Measurements from ENCODE around the gene RETN.

The RETN gene
- 0 reads per million in 2 experiments for total RNA-seq

GRCh38 chr19:7668842-7669241 is at the start of gene RETN:
RETN (plus strand) TSS chr19:7669049; CDS start chr19:7669327, 278 bp downstream.
- no peak for DNase-seq (ENCODE audit: low read depth)

- DNase-seq (ENCODE audit: low read depth): no peak
These were observed 49.0 kb upstream of the RETN start for GRCh38 chr19:7619671-7620441.

- no peak for DNase-seq (ENCODE audit: low read depth)
These were observed 48.1 kb upstream of the RETN start for GRCh38 chr19:7620442-7621412.

- DNase-seq (ENCODE audit: low read depth): no peak
These were observed 45.7 kb upstream of the RETN start for GRCh38 chr19:7622933-7623685.

- no peak for DNase-seq (ENCODE audit: low read depth)
These were observed 44.9 kb upstream of the RETN start for GRCh38 chr19:7623725-7624603.

GRCh38 chr19:7624810-7625209 is 44.0 kb upstream of the RETN start:
- no peak for DNase-seq (ENCODE audit: low read depth)

- no peak for DNase-seq (ENCODE audit: low read depth)
These were observed 43.0 kb upstream of the RETN start for GRCh38 chr19:7625763-7626372.

- no peak for DNase-seq (ENCODE audit: low read depth)
These were observed 41.7 kb upstream of the RETN start for GRCh38 chr19:7627166-7627565.

- no peak for DNase-seq (ENCODE audit: low read depth)
These were observed 40.1 kb upstream of the RETN start for GRCh38 chr19:7628589-7629311.

GRCh38 chr19:7629347-7630054 is 39.3 kb upstream of the RETN start, which contains the start of the genes PET100 and XAB2:
PET100 (plus strand) TSS chr19:7629793; CDS start chr19:7629834, 41 bp downstream.
XAB2 (minus strand) TSS chr19:7629545; CDS start chr19:7629527, 18 bp downstream.
- DNase-seq (ENCODE audit: low read depth): peak; percentile 93

GRCh38 chr19:7631577-7631976 is 37.3 kb upstream of the RETN start:
- no peak for DNase-seq (ENCODE audit: low read depth)

- DNase-seq (ENCODE audit: low read depth): no peak
These were observed 36.3 kb upstream of the RETN start for GRCh38 chr19:7632340-7633203.

GRCh38 chr19:7633698-7634097 is 35.2 kb upstream of the RETN start, which contains the start of gene PCP2:
PCP2 (minus strand) TSS chr19:7633719; CDS start chr19:7633457, 262 bp downstream.
- DNase-seq (ENCODE audit: low read depth): no peak

- no peak for DNase-seq (ENCODE audit: low read depth)
These were observed 33.2 kb upstream of the RETN start for GRCh38 chr19:7635670-7636069.

- DNase-seq (ENCODE audit: low read depth): no peak
These were observed 32.5 kb upstream of the RETN start for GRCh38 chr19:7636317-7636690.

GRCh38 chr19:7636691-7637373 is 32.0 kb upstream of the RETN start, which contains the start of gene STXBP2:
STXBP2 (plus strand) TSS chr19:7637110; CDS start chr19:7637150, 40 bp downstream.
- peak; percentile 92 for DNase-seq (ENCODE audit: low read depth)

All from T follicular helper cell (primary cell).